Ishikawa (cell line): ENCODE results near the gene GGT6.

Experiments used
- CEBPB ChIP-seq: IDR thresholded peaks from 2 replicates; pipeline ENCODE4 v1.6.1; 2012
- CREB1 ChIP-seq: IDR thresholded peaks from 2 replicates; pipeline ENCODE4 v1.6.1; 2012; ENCODE audit warnings: low read depth
- EGR1 ChIP-seq: IDR thresholded peaks from 2 replicates; pipeline ENCODE4 v1.6.1; 2012
- EP300 ChIP-seq: IDR thresholded peaks from 2 replicates; pipeline ENCODE4 v1.6.1; 2012; ENCODE audit warnings: borderline replicate concordance
- FOXM1 ChIP-seq: IDR thresholded peaks from 2 replicates; pipeline ENCODE4 v1.6.1; 2012; ENCODE audit warnings: low read depth, borderline replicate concordance
- MAX ChIP-seq: IDR thresholded peaks from 2 replicates; pipeline ENCODE4 v1.6.1; 2012
- NFIC ChIP-seq: IDR thresholded peaks from 2 replicates; pipeline ENCODE4 v1.6.1; 2012
- RAD21 ChIP-seq: IDR thresholded peaks from 2 replicates; pipeline ENCODE4 v1.6.1; 2012; ENCODE audit warnings: low read depth
- REST ChIP-seq: IDR thresholded peaks from 2 replicates; pipeline ENCODE4 v1.6.1; 2012; ENCODE audit warnings: low read depth, mild to moderate bottlenecking
- TAF1 ChIP-seq: IDR thresholded peaks from 2 replicates; pipeline ENCODE4 v1.6.1; 2012; ENCODE audit warnings: low read depth, mild to moderate bottlenecking
- TCF12 ChIP-seq: IDR thresholded peaks from 2 replicates; pipeline ENCODE4 v1.6.1; 2012; ENCODE audit warnings: low read depth
- TEAD4 ChIP-seq: IDR thresholded peaks from 2 replicates; pipeline ENCODE4 v1.6.1; 2012
- USF1 ChIP-seq: IDR thresholded peaks from 2 replicates; pipeline ENCODE4 v1.6.1; 2012
- YY1 ChIP-seq: IDR thresholded peaks from 2 replicates; pipeline ENCODE4 v1.6.1; 2012; ENCODE audit warnings: low read depth
- ZBTB7A ChIP-seq: IDR thresholded peaks from 2 replicates; pipeline ENCODE4 v1.6.1; 2012; ENCODE audit warnings: low read depth

GGT6 gene

GRCh38 chr17:4536259-4536741 lies 24.1 kb downstream of the GGT6 start:
- no peak for TF ChIP-seq FOXM1
- no peak for TF ChIP-seq CEBPB
- no peak for TF ChIP-seq NFIC
- no peak for TF ChIP-seq RAD21
- TF ChIP-seq EP300: no peak
- TF ChIP-seq REST: no peak
- no peak for TF ChIP-seq TCF12
- no peak for TF ChIP-seq USF1
- no peak for TF ChIP-seq EGR1
- no peak for TF ChIP-seq MAX
- TF ChIP-seq TAF1: no peak
- no peak for TF ChIP-seq CREB1
- no peak for TF ChIP-seq YY1
- TF ChIP-seq TEAD4: no peak
- TF ChIP-seq ZBTB7A: no peak

GRCh38 chr17:4535667-4536258 lies 24.6 kb downstream of the GGT6 start:
- no peak for TF ChIP-seq TCF12

GRCh38 chr17:4534928-4535666 lies 25.3 kb downstream of the GGT6 start:
- TF ChIP-seq TCF12: no peak
- no peak for TF ChIP-seq YY1
- TF ChIP-seq USF1: no peak
- no peak for TF ChIP-seq MAX
- no peak for TF ChIP-seq RAD21
- no peak for TF ChIP-seq CEBPB
- no peak for TF ChIP-seq CREB1

GRCh38 chr17:4534515-4534914 lies 25.9 kb downstream of the GGT6 start:
- TF ChIP-seq TAF1: no peak
- no peak for TF ChIP-seq CEBPB
- no peak for TF ChIP-seq NFIC
- no peak for TF ChIP-seq MAX
- TF ChIP-seq RAD21: no peak
- TF ChIP-seq TEAD4: no peak
- TF ChIP-seq EGR1: no peak
- TF ChIP-seq CREB1: no peak

GRCh38 chr17:4533523-4534504 lies 26.6 kb downstream of the GGT6 start:
- no peak for TF ChIP-seq EGR1
- no peak for TF ChIP-seq CREB1
- TF ChIP-seq TCF12: no peak
- TF ChIP-seq NFIC: peak; percentile 29; the same call in 1 of the 2 replicates

GRCh38 chr17:4532860-4533522 lies 27.4 kb downstream of the GGT6 start:
- TF ChIP-seq YY1: no peak
- no peak for TF ChIP-seq NFIC
- TF ChIP-seq EGR1: no peak
- no peak for TF ChIP-seq FOXM1
- TF ChIP-seq ZBTB7A: no peak
- no peak for TF ChIP-seq RAD21
- TF ChIP-seq USF1: no peak
- no peak for TF ChIP-seq EP300
- no peak for TF ChIP-seq TEAD4
- TF ChIP-seq TAF1: no peak
- TF ChIP-seq MAX: no peak
- no peak for TF ChIP-seq CREB1
- TF ChIP-seq TCF12: no peak
- TF ChIP-seq REST: no peak
- no peak for TF ChIP-seq CEBPB
